IMR-90 (cell line): Measurements from ENCODE around the gene ATM. TPM values are rescaled to one million over a fixed set of nuclear protein-coding genes. Genes with fewer than 3 reads are reported as not detected.

ENCODE experiments used
- ATAC-seq: fragments of 200-7000 bp; cut with Tn5 transposase; 2 replicates; pipeline ENCODE4 v1.9.1; 2020; ENCODE audit warnings: low read depth, mild to moderate bottlenecking, moderate library complexity
- BruUV-seq: library from RNA; stranded (reverse); fragments of 400-500 nt; replicated peaks from 2 replicates; lab custom pipeline; 2021; lab: Mats Ljungman, UMichigan
- CTCF ChIA-PET: fragments of 300-600 bp; formaldehyde crosslinking; extraction: SDS; loops from one replicate; lab custom pipeline; 2021; ENCODE audit warnings: antibody characterized with exemption; lab: Yijun Ruan, JAX
- POLR2A ChIA-PET: fragments of 300-600 bp; sonication (Branson Sonifier 250); formaldehyde crosslinking; loops from one replicate; lab custom pipeline; 2022; ENCODE audit warnings: antibody characterized with exemption; ENCODE audit not compliant: unreplicated experiment; lab: Charles Lee
- DNase-seq: peaks from one replicate; pipeline ENCODE4 v3.0.0; 2013
- H2AFZ ChIP-seq: replicated peaks from 2 replicates; pipeline ENCODE3; 2013; ENCODE audit warnings: low read length, mild to moderate bottlenecking; ENCODE audit not compliant: poor library complexity
- H2AK5ac ChIP-seq: 2 replicates; pipeline ENCODE4 v1.6.1; 2013; ENCODE audit warnings: low read depth, low read length, inconsistent platforms
- H2AK9ac ChIP-seq: replicated peaks from 2 replicates; pipeline ENCODE3; 2013; ENCODE audit warnings: mild to moderate bottlenecking, low read depth, low read length, moderate library complexity; ENCODE audit not compliant: poor library complexity
- H2BK120ac ChIP-seq: 2 replicates; pipeline ENCODE4 v1.6.1; 2013; ENCODE audit warnings: low read depth, low read length, inconsistent platforms
- H2BK15ac ChIP-seq: 3 replicates; pipeline ENCODE4 v1.6.1; 2013; ENCODE audit warnings: low read depth, low read length, inconsistent platforms
- H2BK20ac ChIP-seq: 2 replicates; pipeline ENCODE4 v1.6.1; 2013; ENCODE audit warnings: low read depth, mild to moderate bottlenecking, inconsistent platforms, low read length, moderate library complexity
- H2BK5ac ChIP-seq: 2 replicates; pipeline ENCODE4 v1.6.1; 2013; ENCODE audit warnings: mild to moderate bottlenecking, low read depth, low read length, inconsistent platforms; ENCODE audit not compliant: poor library complexity, severe bottlenecking
- H3K14ac ChIP-seq: replicated peaks from 2 replicates; pipeline ENCODE4 v1.6.1; 2013; ENCODE audit warnings: low read depth, low read length, inconsistent platforms
- H3K18ac ChIP-seq: 2 replicates; pipeline ENCODE4 v1.6.1; 2013; ENCODE audit warnings: low read depth, low read length, control low read depth
- H3K23ac ChIP-seq: 2 replicates; pipeline ENCODE4 v1.6.1; 2013; ENCODE audit warnings: low read depth, low read length, inconsistent platforms
- H3K27ac ChIP-seq: 2 replicates; pipeline ENCODE4 v1.5.1; 2013; ENCODE audit warnings: mild to moderate bottlenecking, control low read depth, low read length; ENCODE audit not compliant: insufficient read depth
- H3K27me3 ChIP-seq: 2 replicates; pipeline ENCODE4 v1.6.1; 2013; ENCODE audit warnings: low read length; ENCODE audit not compliant: control insufficient read depth, insufficient read depth
- H3K36me3 ChIP-seq: 2 replicates; pipeline ENCODE4 v1.6.1; 2013; ENCODE audit warnings: low read length, mixed read lengths; ENCODE audit not compliant: control insufficient read depth, insufficient read depth
- H3K4ac ChIP-seq: 2 replicates; pipeline ENCODE4 v1.6.1; 2013; ENCODE audit warnings: low read depth, low read length, inconsistent platforms
- H3K4me1 ChIP-seq: 2 replicates; pipeline ENCODE4 v1.6.1; 2013; ENCODE audit warnings: low read length, mixed read lengths; ENCODE audit not compliant: control insufficient read depth, insufficient read depth
- H3K4me2 ChIP-seq: 2 replicates; pipeline ENCODE4 v1.6.1; 2013; ENCODE audit warnings: low read depth, mild to moderate bottlenecking, control low read depth, low read length, moderate library complexity
- H3K4me3 ChIP-seq: 2 replicates; pipeline ENCODE4 v1.5.1; 2013; ENCODE audit warnings: low read depth, mild to moderate bottlenecking, control low read depth, low read length, moderate library complexity; ENCODE audit not compliant: insufficient read depth
- H3K56ac ChIP-seq: 2 replicates; pipeline ENCODE4 v1.6.1; 2013; ENCODE audit warnings: low read length, inconsistent platforms; ENCODE audit not compliant: insufficient read depth; ENCODE audit errors: extremely low read depth
- H3K79me1 ChIP-seq, 2 experiments: 2 replicates each; pipeline ENCODE4 v1.6.1; 2013; ENCODE audit warnings: low read length in 2 of 2, inconsistent platforms in 1 of 2, low read depth in 1 of 2
- H3K9ac ChIP-seq: 2 replicates; pipeline ENCODE4 v1.6.1; 2013; ENCODE audit warnings: low read depth, low read length, control low read depth
- H3K9me1 ChIP-seq: 2 replicates; pipeline ENCODE4 v1.6.1; 2013; ENCODE audit warnings: low read length, inconsistent platforms; ENCODE audit not compliant: insufficient read depth
- H3K9me3 ChIP-seq: 2 replicates; pipeline ENCODE4 v1.6.1; 2013; ENCODE audit warnings: low read length; ENCODE audit not compliant: control insufficient read depth, insufficient read depth
- H4K20me1 ChIP-seq: 2 replicates; pipeline ENCODE4 v1.6.1; 2013; ENCODE audit warnings: low read length, inconsistent platforms; ENCODE audit not compliant: insufficient read depth
- H4K5ac ChIP-seq: 2 replicates; pipeline ENCODE4 v1.6.1; 2013; ENCODE audit warnings: mild to moderate bottlenecking, low read depth, low read length, control low read depth
- H4K8ac ChIP-seq, 2 experiments: 2 replicates each; pipeline ENCODE4 v1.6.1; 2013; ENCODE audit warnings: low read depth in 2 of 2, low read length in 2 of 2, control low read depth in 1 of 2, inconsistent platforms in 1 of 2
- H4K91ac ChIP-seq: 2 replicates; pipeline ENCODE4 v1.6.1; 2013; ENCODE audit warnings: low read depth, low read length, inconsistent platforms; ENCODE audit not compliant: insufficient read depth
- CEBPB ChIP-seq: IDR thresholded peaks from 2 replicates; pipeline ENCODE4 v1.6.1; 2012; ENCODE audit warnings: low read depth, low read length, improper control_type of control experiment
- USF2 ChIP-seq: fragments of 150-350 bp; IDR thresholded peaks from 2 replicates; pipeline ENCODE4 v1.6.1; 2017; ENCODE audit warnings: mild to moderate bottlenecking, antibody characterized with exemption, low read length, low read depth
- WGBS, 2 experiments: methylation state at CpG; one replicate each; pipeline versions ENCODE4 v1.1.5 to v1.1.7; 2013; ENCODE audit warnings: missing lambda C conversion rate in 2 of 2; ENCODE audit not compliant: insufficient read length in 1 of 2; ENCODE audit errors: extremely low coverage in 2 of 2; 5-methylcytosine and 5-hydroxymethylcytosine counted together
- dilution Hi-C: fragments of 300-500 bp; cut with HindIII; formaldehyde crosslinking; loops from one replicate; pipeline ENCODE4 v1.14.3; 2018; ENCODE audit warnings: low sequenced_read_pairs; ENCODE audit not compliant: unreplicated experiment
- in situ Hi-C: fragments of 300-500 bp; cut with MboI; formaldehyde crosslinking; loops from 3 replicates; pipeline ENCODE4 v1.14.3; 2019; ENCODE audit warnings: low sequenced_read_pairs, inconsistent platforms, mixed read lengths
- intact Hi-C: fragments of 100-400 bp; cut with micrococcal nuclease; formaldehyde crosslinking; loops from 2 replicates; pipeline ENCODE4 v1.10.0; 2022
- polyA plus RNA-seq, 3 experiments: library from polyadenylated mRNA; depleted of rRNA; stranded (reverse); fragments of >200 nt; gene quantifications; 2 replicates each; pipeline ENCODE4 v1.2.3, GENCODE V29; 2012; ENCODE audit warnings: low replicate concordance in 1 of 3
- total RNA-seq: library from RNA; depleted of rRNA; stranded (reverse); fragments of >200 nt; gene quantifications from 2 replicates; pipeline ENCODE4 v1.2.3, GENCODE V29; 2012

ATM gene
- total and polyA plus RNA-seq, 2 of the 4 experiments (the other 2 are of a cell fraction), result 18.1 to 30.6 TPM

DNA sequence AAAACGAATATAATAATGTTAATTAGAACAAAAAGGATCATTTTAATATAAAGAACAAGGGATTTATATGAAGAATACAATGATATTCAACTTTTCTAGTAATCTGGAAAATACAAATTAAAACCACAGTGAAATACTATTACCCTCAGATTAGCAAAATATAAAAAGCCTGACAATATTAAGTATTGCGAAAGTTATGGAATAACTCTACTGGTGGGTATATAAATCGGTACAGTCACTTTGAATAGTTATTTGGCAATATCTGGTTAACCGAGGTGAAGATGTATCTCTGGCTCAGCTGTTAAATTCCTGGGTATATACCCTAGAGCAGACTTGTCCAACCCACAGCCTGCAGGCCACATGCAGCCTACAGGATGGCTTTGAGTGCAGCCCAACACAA is 118.8 kb downstream of the ATM start:
- Histone ChIP-seq H3K23ac (no peak overlapping the region), H2AK5ac (no peak overlapping the region), H3K36me3 (0 out of 2 replicates have a peak, but pooled peaks cover 7% of the 10 kb centered on the region), H2BK5ac (no peak overlapping the region), H2AK9ac (no peak overlapping the region), H3K4ac (no peak overlapping the region), H3K27ac (no peak overlapping the region), H3K4me2 (no peak overlapping the region), H3K9me3 (no peaks in the 10 kb centered on the region), H2BK20ac (no peak overlapping the region), H3K18ac (no peak overlapping the region), H3K27me3 (no peaks in the 10 kb centered on the region), H3K4me1 (no peaks in the 10 kb centered on the region), H4K5ac (no peak overlapping the region), H4K8ac (no peak overlapping the region), H2BK15ac (no peak overlapping the region), H3K79me1 (no peaks in the 10 kb centered on the region), H2BK120ac (no peak overlapping the region), H4K91ac (no peak overlapping the region), H3K9me1 (no peaks in the 10 kb centered on the region), H3K14ac (no peak overlapping the region), H2AFZ (no peak overlapping the region), H3K9ac (no peak overlapping the region), H4K20me1 (no peaks in the 10 kb centered on the region), H3K56ac (no peak overlapping the region), H3K4me3 (no peak overlapping the region)
- POLR2A ChIA-PET, result no interaction called here
- WGBS, 2 experiments, result no CpG with 5 or more reads among the region's 4 CpGs
- CTCF ChIA-PET, result no interaction called here
- TF ChIP-seq USF2 (no peak), CEBPB (peak; percentile 70)
- dilution Hi-C loops (no loop called here), intact Hi-C loops (no loop called here), in situ Hi-C loops (no loop called here)
- ATAC-seq (no peak), DNase-seq (no peak)
- BruUV-seq, result no TSS peak
